Omental fat pad (tissue), 4 donors: ENCODE data around the gene MUC4. TPM values are rescaled to one million over a fixed set of nuclear protein-coding genes. Genes with fewer than 3 reads are reported as not detected.

Source experiments
- ATAC-seq: fragments of 150-250 bp; one replicate; pipeline ENCODE4 v1.9.1; 2016; ENCODE audit warnings: mild to moderate bottlenecking, moderate library complexity; ENCODE audit not compliant: low FRiP score
- DNase-seq: peaks from one replicate; pipeline ENCODE4 v3.0.0-alpha.2; 2019; ENCODE audit warnings: low spot score
- total RNA-seq, 4 donors: library from RNA; depleted of rRNA; stranded (reverse); fragments of >200 nt; gene quantifications; one replicate each; pipeline ENCODE4 v1.1.0, GENCODE V29; 2016
- TF ChIP-seq, protein P1 (sequence below), 3 donors: fragments of 450-650 bp; IDR thresholded peaks; one replicate each; pipeline ENCODE4 v1.5.1; 2016 to 2017; ENCODE audit warnings: antibody characterized with exemption in 3 of 3, mild to moderate bottlenecking in 3 of 3, moderate library complexity in 2 of 3

MUC4 gene
- total RNA-seq, 4 donors from 2014 or later: 0.09 TPM; not detected in 3

DNA sequence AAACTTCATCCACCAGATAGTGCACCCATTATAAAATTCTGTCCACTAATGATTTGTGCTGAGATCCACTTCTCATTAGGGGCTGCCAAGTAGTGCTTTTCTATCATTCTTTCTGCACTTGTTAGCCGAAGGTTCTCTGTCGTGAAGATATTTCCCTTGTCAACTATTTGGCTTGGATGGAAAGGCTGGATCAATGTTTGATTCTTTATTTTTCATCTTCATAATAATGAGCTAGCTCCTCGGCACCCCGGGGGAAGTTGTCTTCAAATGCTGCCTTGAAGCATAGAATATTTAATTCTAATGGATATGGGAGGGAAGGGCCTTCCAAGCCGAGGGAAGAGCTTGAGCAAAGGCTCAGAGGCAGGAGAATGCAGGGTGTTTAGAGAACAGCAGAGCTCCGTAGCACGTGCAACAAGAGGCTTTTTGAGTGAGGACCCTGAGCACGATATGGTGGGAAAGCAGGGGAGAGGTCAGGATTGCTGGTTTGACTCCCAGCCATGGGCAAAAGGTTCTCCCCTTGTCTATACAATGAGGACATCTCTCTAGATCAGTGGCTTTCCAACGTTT is 107.2 kb downstream of the MUC4 start:
- DNase-seq (no peak), ATAC-seq (no peak)
- TF ChIP-seq, protein P1, sequence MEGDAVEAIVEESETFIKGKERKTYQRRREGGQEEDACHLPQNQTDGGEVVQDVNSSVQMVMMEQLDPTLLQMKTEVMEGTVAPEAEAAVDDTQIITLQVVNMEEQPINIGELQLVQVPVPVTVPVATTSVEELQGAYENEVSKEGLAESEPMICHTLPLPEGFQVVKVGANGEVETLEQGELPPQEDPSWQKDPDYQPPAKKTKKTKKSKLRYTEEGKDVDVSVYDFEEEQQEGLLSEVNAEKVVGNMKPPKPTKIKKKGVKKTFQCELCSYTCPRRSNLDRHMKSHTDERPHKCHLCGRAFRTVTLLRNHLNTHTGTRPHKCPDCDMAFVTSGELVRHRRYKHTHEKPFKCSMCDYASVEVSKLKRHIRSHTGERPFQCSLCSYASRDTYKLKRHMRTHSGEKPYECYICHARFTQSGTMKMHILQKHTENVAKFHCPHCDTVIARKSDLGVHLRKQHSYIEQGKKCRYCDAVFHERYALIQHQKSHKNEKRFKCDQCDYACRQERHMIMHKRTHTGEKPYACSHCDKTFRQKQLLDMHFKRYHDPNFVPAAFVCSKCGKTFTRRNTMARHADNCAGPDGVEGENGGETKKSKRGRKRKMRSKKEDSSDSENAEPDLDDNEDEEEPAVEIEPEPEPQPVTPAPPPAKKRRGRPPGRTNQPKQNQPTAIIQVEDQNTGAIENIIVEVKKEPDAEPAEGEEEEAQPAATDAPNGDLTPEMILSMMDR (IDR thresholded peaks at IDR 0.05): no peak

GRCh38 chr3:195703776-195704175 is 108.0 kb downstream of the MUC4 start:
- DNase-seq: no peak
- TF ChIP-seq, protein P1 (IDR thresholded peaks at IDR 0.05): no peak
- ATAC-seq: no peak

DNA sequence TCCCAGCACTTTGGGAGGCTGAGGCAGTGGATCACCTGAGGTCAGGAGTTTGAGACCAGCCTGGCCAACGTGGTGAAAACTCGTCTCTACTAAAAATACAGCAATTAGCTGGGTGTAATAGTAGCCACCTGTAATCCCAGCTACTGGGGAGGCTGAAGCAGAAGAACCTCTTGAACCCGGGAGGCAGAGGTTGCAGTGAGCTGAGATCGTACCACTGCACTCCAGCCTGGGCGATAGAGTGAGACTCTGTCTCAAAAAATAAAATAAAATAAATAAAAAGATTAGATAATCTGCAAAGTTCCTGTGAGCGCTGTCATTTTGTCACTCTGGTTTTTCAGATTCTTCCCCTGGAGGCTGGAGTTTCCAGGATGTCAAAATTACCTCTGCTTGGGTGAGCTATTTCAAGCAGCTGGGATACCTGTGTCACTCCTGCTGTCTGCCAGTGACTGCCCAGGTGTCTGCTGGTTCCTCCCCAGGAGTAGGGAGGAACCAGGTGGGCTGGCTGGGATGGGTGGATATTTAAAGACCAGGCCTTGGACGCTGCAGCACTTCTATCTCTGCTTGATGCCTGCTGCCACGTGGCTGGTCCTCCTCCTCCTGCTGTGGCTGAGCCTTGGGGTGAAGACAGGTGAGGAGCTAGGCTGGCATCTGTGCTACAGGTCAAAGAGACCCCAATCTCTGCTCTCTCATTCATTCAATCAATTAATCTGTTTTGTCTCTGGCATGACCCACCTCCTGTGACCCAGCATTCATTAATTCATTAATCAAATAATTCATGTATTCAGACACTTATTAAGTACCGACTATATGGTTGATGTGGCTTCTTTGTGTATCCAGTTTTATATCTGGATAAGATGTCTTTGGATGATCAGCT is 110.5 kb downstream of the MUC4 start:
- ATAC-seq (no peak), DNase-seq (no peak)

GRCh38 chr3:195700319-195700718 is 111.4 kb downstream of the MUC4 start:
- TF ChIP-seq, protein P1 (IDR thresholded peaks at IDR 0.05): no peak
- no peak for DNase-seq
- no peak for ATAC-seq

More for the DNA sequence above, 110.5 kb downstream of the MUC4 start:
- TF ChIP-seq, protein P1 (IDR thresholded peaks at IDR 0.05): no peak

GRCh38 chr3:195699860-195700259 is 111.9 kb downstream of the MUC4 start:
- TF ChIP-seq, protein P1 (IDR thresholded peaks at IDR 0.05): no peak
- ATAC-seq: no peak

GRCh38 chr3:195699388-195699771 is 112.3 kb downstream of the MUC4 start:
- TF ChIP-seq, protein P1 (IDR thresholded peaks at IDR 0.05): no peak
- DNase-seq: no peak
- ATAC-seq: no peak

More at GRCh38 chr3:195699860-195700259, 111.9 kb downstream of the MUC4 start:
- no peak for DNase-seq
